GM19099 (cell line): ENCODE data around the gene TMEM243.

Source experiments
- POLR2A ChIP-seq: IDR thresholded peaks from 3 replicates; pipeline ENCODE4 v1.6.1; 2011; ENCODE audit warnings: low read depth; ENCODE audit not compliant: insufficient read length; ENCODE audit errors: extremely low read depth

Gene TMEM243, protein sequence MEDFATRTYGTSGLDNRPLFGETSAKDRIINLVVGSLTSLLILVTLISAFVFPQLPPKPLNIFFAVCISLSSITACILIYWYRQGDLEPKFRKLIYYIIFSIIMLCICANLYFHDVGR

DNA sequence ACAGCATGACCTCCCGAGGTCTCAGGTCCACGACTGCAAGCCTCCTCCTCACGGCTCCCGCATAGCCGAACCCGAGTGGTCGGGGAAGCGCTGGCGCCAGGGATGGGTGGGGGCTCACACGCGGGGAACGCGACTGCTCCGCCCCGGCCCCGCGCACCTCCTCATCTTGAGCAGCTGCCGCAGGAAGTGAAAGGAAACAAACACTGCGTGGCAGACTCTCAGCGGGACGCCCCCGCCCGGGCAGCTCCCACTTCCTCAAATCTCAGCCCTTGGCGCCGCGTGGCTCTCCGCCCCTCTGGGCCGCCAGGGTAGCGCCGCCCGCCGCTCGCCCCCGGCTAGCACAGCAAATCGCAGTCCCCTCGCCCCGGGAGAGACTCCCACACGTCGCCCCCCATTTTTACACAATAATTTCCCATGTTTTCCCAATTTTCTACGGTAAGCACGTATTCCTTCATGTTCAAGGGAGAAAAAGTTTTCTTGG, at the start of gene TMEM243:
TMEM243 (minus strand) TSS at position 188 of the 481 bp plus-strand sequence. CDS start 229 bp downstream, outside the sequence.
- TF ChIP-seq POLR2A: peak; percentile 75

DNA sequence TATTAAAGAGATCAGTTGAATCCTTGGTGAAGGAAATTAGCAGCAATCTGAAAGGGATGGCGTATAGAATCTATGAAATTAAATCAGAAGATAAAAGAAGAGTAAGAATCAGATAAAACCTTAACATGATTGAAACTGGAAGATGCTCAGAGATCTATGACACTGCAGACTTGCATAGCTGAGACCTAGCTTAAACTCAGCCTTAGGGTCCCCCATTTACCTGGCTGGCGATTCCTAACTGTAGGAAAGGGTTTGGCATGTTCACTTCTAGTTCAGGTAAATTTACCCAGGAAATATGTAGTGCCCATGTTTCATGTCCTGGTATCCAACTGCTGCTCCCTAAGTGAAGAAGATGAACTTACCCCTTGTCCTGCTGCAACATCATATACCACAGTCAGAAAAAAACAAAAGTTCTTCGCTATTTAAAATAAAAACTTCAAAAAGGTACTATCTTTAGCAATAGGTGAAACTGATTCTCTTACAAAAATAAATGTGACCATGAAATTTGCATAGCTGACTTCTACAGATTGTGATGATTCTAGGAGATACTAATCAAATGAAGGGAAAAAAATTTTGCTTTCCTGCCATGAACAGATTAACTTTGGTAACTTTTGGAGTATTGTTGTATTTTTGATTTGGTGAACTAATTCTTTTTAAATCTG, 47.8 kb upstream of the TMEM243 start:
- TF ChIP-seq POLR2A: no peak

DNA sequence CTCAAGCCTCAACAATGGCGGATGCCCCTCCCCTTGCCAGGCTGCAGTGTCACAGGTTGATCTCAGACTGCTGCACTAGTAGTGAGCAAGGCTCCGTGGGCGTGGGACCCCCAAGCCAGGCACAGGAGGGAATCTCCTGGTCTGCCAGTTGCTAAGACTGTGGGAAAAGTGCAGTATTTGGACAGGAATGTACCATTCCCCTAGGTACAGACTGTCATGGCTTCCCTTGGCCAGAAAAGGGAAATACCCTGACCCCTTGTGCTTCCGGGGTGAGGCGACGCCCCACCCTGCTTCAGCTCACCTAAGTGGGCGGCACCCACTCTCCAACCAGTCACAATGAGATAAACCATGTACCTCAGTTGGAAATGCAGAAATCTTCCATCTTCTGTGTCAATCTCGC, 44.0 kb upstream of the TMEM243 start:
- no peak for TF ChIP-seq POLR2A

DNA sequence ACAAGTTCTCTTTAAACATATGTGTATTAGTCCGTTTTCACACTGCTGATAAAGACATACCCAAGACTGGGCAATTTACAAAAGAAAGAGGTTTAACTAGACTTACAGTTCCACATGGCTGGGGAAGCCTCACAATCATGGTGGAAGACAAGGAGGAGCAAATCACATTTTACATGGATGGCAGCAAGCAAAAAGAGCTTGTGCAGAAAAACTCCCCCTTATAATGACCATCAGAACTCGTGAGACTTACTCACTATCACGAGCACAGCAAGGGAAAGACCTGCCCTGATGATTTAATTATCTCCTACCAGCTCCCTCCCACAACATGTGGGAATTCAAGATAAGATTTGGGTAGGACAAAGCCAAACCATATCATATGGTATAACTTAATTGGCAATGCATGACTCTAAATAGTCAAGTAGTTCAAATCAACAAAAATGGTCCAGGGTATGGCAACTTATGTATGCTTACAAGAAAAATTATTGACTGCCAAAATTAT, 34.1 kb upstream of the TMEM243 start:
- TF ChIP-seq POLR2A: no peak

DNA sequence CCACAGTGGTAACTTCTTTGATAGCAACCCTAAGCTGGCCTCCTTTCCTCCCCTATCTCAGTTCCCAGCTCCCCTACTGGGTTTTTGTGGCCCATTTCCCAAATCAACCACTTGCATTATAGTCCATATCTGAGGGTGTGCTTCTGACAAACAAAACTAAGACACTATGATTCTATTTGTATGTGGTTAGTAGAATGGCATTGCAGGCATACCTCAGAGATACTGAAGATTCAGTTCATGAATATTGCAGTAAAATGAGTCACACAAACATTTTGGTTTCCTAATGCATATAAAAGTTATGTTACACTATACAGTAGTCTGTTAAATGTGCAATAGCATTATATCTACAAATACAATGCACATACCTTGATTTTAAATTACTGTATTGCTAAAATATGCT, 15.4 kb upstream of the TMEM243 start:
- TF ChIP-seq POLR2A: no peak

DNA sequence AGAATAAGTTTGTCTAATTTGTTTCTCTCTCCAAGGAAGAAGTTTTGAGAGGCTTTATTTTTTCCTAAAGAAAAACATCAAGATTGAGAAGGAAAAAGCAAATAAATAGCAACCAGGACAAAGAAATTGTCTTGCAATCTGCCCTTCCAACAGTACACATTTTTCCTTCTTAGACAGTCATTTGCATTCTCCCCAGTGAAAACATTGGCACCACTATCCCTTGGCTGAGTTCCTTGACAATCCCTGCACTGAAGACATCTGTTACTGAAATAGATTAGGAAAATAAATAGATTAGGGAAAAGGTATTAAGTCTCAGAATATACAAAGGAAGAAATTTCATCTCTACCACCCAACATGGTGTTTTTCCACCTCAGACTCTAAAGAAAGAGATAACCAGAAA, 12.2 kb upstream of the TMEM243 start:
- no peak for TF ChIP-seq POLR2A

DNA sequence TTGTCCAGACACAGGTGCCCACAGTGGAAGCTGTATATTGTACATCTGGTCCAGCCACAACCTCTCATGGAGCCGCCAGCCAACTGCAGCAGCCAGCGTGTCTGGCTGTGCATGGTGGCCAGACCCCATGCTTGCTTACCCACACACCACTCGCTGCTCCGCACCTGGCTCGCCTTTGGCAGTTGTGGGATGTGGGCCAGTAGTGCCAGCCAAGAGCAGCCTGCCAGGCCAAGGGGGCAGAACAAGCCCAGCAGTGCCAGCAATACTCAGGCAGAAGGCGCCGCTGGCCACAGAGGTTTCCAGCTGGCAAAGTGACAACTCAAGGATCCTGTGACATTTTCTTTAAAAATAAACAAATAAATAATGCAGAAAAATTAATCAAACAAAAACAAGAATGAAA, 11.7 kb upstream of the TMEM243 start:
- TF ChIP-seq POLR2A: no peak

DNA sequence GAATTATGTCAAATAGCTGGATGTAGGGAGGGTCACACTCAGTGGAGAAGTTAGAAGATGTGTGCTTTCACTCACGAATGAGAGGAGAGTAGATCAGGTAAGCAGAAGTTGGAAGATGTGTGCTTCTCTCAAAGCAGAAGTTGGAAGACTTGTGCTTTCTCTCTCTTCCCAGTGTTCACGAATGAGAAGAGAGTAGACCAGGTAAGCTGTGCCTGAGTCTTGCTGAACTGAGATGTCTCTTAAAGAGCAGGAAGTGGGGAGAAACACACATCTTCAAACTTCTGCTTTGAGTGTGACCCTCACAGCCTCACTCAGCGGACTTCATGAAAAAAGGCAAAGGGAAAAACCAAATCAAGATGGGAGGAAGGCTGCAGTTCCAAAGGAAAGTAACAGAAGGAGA, 7.0 kb upstream of the TMEM243 start:
- TF ChIP-seq POLR2A: no peak

DNA sequence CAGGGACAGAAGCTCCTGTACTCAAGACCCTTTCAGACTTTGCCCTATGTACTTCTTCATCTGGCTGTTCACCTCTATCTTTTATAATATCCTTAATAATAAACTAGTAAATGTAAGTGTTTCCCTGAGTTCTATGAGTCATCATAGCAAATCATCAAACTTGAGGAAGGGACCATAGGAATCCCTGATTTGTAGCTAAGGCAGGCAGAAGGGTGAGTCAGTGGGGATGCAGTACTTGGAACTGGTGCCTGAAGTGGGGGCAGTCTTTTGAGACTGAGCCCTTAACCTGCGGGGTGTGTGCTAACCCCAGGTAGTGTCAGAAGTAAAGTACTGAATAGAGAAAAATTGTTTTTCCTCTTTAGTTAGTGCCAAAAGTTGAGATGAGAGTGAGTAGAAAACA, 6.2 kb upstream of the TMEM243 start:
- no peak for TF ChIP-seq POLR2A

DNA sequence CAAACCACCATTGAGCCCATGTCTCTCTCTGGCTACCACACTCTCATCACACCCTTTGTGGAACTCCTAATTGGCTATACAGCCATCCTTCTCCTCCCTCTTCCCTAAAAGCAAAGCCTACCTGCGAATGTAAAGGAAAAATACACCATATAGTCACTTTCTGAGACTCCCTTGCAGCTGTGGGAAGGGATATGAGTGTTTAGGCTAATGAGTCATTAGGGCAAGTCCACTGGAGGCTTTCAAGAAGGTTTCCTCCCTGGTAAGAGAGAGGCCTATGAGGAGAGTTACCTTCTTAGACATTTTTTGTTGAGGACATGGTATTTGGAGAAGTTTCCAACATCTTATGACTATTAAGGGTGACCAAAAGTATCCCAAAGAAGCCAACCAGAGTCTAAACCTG, 4.1 kb upstream of the TMEM243 start:
- no peak for TF ChIP-seq POLR2A

DNA sequence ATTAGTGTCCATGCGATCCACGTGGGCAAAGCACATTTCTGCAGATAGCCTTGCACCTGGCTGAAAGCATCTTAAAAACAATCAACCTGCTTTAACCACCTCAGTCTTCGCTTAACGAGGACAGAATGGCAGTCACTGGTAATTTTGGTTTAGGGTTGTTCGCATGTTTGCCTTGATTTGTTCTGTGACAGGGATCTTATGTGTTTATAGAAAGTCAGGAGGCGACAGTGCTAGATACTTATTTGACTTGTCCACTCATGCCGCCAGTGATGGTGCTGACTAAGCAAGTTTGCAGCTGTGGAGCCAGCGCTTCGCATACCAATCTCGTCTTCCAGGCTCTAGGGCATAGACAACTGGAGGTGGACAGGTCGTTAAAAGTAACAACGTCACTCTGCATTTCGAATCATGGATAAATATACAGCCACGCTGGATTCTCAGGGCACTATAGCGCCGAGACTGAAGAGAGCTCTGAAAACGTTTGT, 1.2 kb upstream of the TMEM243 start:
- no peak for TF ChIP-seq POLR2A

DNA sequence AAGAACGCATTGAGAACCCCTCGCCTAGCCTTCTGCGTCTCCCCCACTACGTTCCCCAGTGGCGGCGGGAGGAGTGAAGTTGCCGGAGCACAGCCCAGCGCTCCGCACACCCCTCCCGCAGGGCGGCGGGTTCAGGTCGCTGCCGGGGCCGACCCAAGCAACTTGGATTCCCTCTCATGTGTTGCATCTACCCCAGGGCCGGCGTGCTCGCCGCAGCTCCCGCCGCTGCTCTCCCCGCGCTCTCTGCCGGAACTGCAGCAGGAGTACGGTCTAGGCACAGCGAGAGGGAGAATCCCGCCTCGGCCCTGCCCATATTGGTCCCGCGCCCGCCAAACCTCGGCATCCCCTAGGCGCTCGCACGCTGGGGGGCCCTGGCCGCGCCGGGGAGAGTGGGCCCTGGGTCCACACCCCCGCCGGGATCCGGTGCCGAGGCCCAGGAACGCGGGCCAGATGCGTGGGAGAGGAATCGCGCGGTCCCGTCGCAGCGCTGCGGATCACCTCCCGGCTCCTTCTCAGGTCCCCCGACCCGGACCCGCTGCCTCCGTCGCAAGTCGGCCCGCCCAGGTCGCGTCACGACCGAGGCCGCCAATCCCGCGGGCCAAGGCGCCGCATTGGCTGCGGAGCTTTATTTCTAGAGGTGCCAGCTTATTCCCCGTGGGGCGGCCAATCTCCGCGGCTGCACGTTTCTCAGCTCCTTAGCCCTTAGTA, 648 bp upstream of the TMEM243 start:
- peak; percentile 88 for TF ChIP-seq POLR2A

DNA sequence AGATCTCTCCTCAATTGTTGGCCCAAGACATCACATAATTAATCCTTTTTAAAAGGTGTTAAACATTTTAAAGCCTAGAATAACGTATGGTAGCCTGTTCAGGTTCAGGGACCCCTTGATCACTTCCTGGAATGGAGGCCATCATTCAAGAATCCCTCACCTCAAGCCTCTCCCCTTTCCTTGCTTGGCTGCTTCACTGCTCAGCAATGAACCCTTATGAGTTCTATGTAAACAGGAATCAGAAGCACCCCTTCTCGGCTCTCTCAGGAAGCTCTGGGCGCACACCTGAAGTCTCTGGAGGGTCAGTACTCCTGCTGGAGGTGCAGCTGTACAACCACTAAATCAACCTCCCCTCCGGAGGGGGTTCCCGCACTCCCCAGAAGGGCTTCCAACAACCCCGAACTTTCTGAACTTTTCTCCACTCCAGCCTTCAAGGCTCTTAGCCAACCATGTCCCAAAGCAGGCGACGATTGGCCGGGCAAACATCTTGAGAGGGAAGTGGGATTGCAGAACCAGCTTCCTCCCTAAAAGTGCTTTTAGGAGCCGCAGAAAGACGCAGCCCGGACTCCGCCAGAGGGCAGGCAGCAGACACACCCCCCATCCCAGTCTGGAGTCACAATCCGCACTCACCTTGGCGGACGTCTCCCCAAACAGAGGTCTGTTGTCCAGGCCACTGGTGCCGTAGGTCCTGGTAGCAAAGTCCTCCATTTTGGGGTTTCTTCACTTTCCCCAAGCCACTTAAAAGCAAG, 562 bp downstream of the TMEM243 start:
- TF ChIP-seq POLR2A: peak; percentile 38

DNA sequence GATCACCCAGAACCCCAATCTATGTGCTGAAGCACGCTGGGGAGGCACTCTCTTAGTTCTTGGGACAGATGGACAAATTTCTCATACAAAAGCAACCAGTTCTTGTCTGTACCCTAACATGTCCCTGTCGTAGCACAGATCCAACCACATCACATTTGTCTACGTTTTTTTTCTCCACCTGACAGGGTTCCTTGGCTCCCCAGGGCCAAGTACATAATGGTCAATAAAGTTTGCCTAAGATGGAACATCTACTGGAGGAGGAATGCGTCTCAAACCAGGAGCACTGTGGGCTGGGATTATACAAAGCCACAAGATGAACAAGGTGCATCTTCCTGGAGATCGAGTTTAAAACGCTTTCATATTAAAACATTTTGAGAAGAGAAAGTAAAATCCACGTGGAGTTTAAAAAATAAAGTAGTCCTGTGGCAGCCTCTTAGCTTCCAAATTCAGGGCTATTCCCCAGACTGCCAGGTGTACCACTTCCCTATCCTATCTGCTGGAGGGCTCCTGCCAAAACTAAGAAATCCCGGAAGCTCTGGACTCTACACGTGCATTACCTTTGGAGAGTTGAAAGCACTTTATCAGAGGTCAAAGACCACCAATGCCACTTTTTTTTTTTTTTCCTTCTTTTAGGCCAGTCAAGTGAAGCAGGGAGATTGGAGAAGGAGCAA, 1.4 kb downstream of the TMEM243 start:
- peak; percentile 44 for TF ChIP-seq POLR2A
